Activated CD4-positive, alpha-beta T cell treated with anti-CD3 and anti-CD28 coated beads, Interleukin-2, amount 50 U/mL, for 1 hour (primary cell): ENCODE data around the gene TIMM17A.
"Not testable (repeated sequence)": the region's sequence is repeated elsewhere in the genome, so short reads cannot be mapped to it uniquely, and the experiment has no call there.

Experiments used
- DNase-seq: peaks from one replicate; pipeline ENCODE4 v3.0.0-alpha.2; 2020

The TIMM17A gene

GRCh38 chr1:201955009-201955728, at the start of gene TIMM17A:
Gene TIMM17A, plus strand, starts transcription at chr1:201955503. Its CDS starts 24 bp downstream, at chr1:201955527.
- peak; percentile 87 for DNase-seq

GRCh38 chr1:201906336-201906735, 49.0 kb upstream of the TIMM17A start:
- no peak for DNase-seq

- no peak for DNase-seq
These were observed 47.7 kb upstream of the TIMM17A start for GRCh38 chr1:201907621-201908020.

- DNase-seq, result no peak
These were observed 43.3 kb upstream of the TIMM17A start for GRCh38 chr1:201911826-201912571.

GRCh38 chr1:201912832-201913231, 42.5 kb upstream of the TIMM17A start:
- no peak for DNase-seq

- no peak for DNase-seq
These were observed 40.7 kb upstream of the TIMM17A start for GRCh38 chr1:201914456-201915235.

- no peak for DNase-seq
These were observed 38.6 kb upstream of the TIMM17A start for GRCh38 chr1:201916649-201917249.

GRCh38 chr1:201917362-201918033, 37.8 kb upstream of the TIMM17A start:
- no peak for DNase-seq

- no peak for DNase-seq
These were observed 37.0 kb upstream of the TIMM17A start for GRCh38 chr1:201918343-201918742.

GRCh38 chr1:201921952-201922558, 33.2 kb upstream of the TIMM17A start:
- no peak for DNase-seq

GRCh38 chr1:201925301-201925567, 30.1 kb upstream of the TIMM17A start:
- no peak for DNase-seq

GRCh38 chr1:201925981-201926645, 29.2 kb upstream of the TIMM17A start:
- no peak for DNase-seq

GRCh38 chr1:201928266-201928665, 27.0 kb upstream of the TIMM17A start:
- DNase-seq, result no peak

GRCh38 chr1:201930137-201930536, 25.2 kb upstream of the TIMM17A start:
- no peak for DNase-seq

GRCh38 chr1:201930803-201931202, 24.5 kb upstream of the TIMM17A start:
- no peak for DNase-seq

- DNase-seq, result no peak
These were observed 21.4 kb upstream of the TIMM17A start for GRCh38 chr1:201933840-201934430.

GRCh38 chr1:201937624-201938213, 17.6 kb upstream of the TIMM17A start:
- no peak for DNase-seq

GRCh38 chr1:201938440-201939035, 16.8 kb upstream of the TIMM17A start:
- no peak for DNase-seq

GRCh38 chr1:201939148-201939547, 16.2 kb upstream of the TIMM17A start:
- no peak for DNase-seq

GRCh38 chr1:201939574-201939973, 15.7 kb upstream of the TIMM17A start:
- DNase-seq, result no peak

- DNase-seq, result not testable (repeated sequence)
These were observed 15.0 kb upstream of the TIMM17A start for GRCh38 chr1:201940316-201940715.
